Endothelial cell of umbilical vein (primary cell): Measurements from ENCODE around the gene PHF2. TPM values are rescaled to one million over a fixed set of nuclear protein-coding genes. Genes with fewer than 3 reads are reported as not detected.

Source experiments
- BruUV-seq: library from RNA; stranded (reverse); fragments of 400-500 nt; replicated peaks from 2 replicates; lab custom pipeline; 2021; lab: Mats Ljungman, UMichigan
- CTCF ChIA-PET: fragments of 300-600, 350-600 bp; sonication (Branson Sonifier 250); formaldehyde crosslinking; loops from one replicate; lab custom pipeline; 2021; ENCODE audit warnings: antibody characterized with exemption, inconsistent platforms; lab: Charles Lee
- POLR2A ChIA-PET: fragments of 300-600, 350-600 bp; sonication (Branson Sonifier 250); formaldehyde crosslinking; loops from one replicate; lab custom pipeline; 2021; ENCODE audit warnings: antibody characterized with exemption, inconsistent platforms; lab: Charles Lee
- DNase-seq: peaks from one replicate; pipeline ENCODE4 v3.0.0-alpha.2; 2011; ENCODE audit warnings: low read depth, low spot score
- FAIRE-seq: peaks from 2 replicates; lab custom pipeline; 2011; peaks lifted over from hg19 to GRCh38; lab: Jason Lieb, UNC
- H2AFZ ChIP-seq: 2 replicates; pipeline ENCODE4 v1.6.0; 2012; ENCODE audit warnings: low read depth, low read length, control low read depth, inconsistent platforms
- H3K27ac ChIP-seq: 2 replicates; pipeline ENCODE4 v1.5.1; 2011; ENCODE audit warnings: low read depth, mild to moderate bottlenecking, control low read depth, low read length, moderate library complexity; ENCODE audit not compliant: insufficient read depth
- H3K27me3 ChIP-seq, 2 experiments: 2 replicates each; pipeline versions ENCODE4 v1.6.0 to v1.6.1; 2011; ENCODE audit warnings: low read length in 2 of 2, mixed read lengths in 1 of 2; ENCODE audit not compliant: control insufficient read depth in 2 of 2, insufficient read depth in 2 of 2
- H3K36me3 ChIP-seq, 2 experiments: 2 replicates in 1 of 2; 3 replicates in 1 of 2; pipeline ENCODE4 v1.5.1; 2011; ENCODE audit warnings: low read length in 2 of 2, mild to moderate bottlenecking in 1 of 2, moderate library complexity in 1 of 2; ENCODE audit not compliant: control insufficient read depth in 2 of 2, insufficient read depth in 2 of 2; ENCODE audit errors: extremely low read depth in 1 of 2
- H3K4me1 ChIP-seq: 3 replicates; pipeline ENCODE4 v1.5.1; 2011; ENCODE audit warnings: mild to moderate bottlenecking, low read length; ENCODE audit not compliant: control insufficient read depth, insufficient read depth; ENCODE audit errors: extremely low read depth
- H3K4me2 ChIP-seq: 2 replicates; pipeline ENCODE4 v1.6.1; 2011; ENCODE audit warnings: low read length, control low read depth, mixed read lengths; ENCODE audit not compliant: insufficient read depth
- H3K4me3 ChIP-seq, 3 experiments: fragments of 200-600 bp in 1 of 3; sonication (generic), shearing (Covaris generic) in 1 of 3; replicated peaks in 1 of 3; 2 replicates each; pipeline ENCODE4 v1.5.1; 2011 to 2016; ENCODE audit warnings: control low read depth in 3 of 3, low read length in 3 of 3, mild to moderate bottlenecking in 2 of 3, inconsistent platforms in 1 of 3, low read depth in 1 of 3, moderate library complexity in 1 of 3; ENCODE audit not compliant: insufficient read depth in 1 of 3
- H3K79me2 ChIP-seq: 2 replicates; pipeline ENCODE4 v1.6.0; 2012; ENCODE audit warnings: low read length, inconsistent platforms; ENCODE audit not compliant: control insufficient read depth, insufficient read depth
- H3K9ac ChIP-seq: replicated peaks from 2 replicates; pipeline ENCODE3; 2011; ENCODE audit warnings: low read length, control low read depth; ENCODE audit not compliant: insufficient read depth; ENCODE audit errors: extremely low read depth
- H3K9me1 ChIP-seq: replicated peaks from 3 replicates; pipeline ENCODE4 v1.6.0; 2011; ENCODE audit warnings: mild to moderate bottlenecking, low read length; ENCODE audit not compliant: control insufficient read depth, insufficient read depth; ENCODE audit errors: extremely low read depth
- H3K9me3 ChIP-seq: replicated peaks from 2 replicates; pipeline ENCODE4 v1.5.1; 2012; ENCODE audit warnings: low read length, inconsistent platforms; ENCODE audit not compliant: control insufficient read depth, insufficient read depth
- H4K20me1 ChIP-seq: replicated peaks from 2 replicates; pipeline ENCODE3; 2011; ENCODE audit warnings: mild to moderate bottlenecking, low read length; ENCODE audit not compliant: control insufficient read depth, insufficient read depth; ENCODE audit errors: extremely low read depth
- JUN ChIP-seq: IDR thresholded peaks from 2 replicates; pipeline ENCODE4 v1.6.1; 2011; ENCODE audit warnings: borderline replicate concordance, low read depth; ENCODE audit not compliant: insufficient read length, insufficient read depth
- MYC ChIP-seq: IDR thresholded peaks from one replicate; pipeline ENCODE4 v1.6.1; 2011; ENCODE audit warnings: mild to moderate bottlenecking, low read depth, low read length
- POLR2A ChIP-seq: IDR thresholded peaks from 2 replicates; pipeline ENCODE4 v1.6.1; 2012; ENCODE audit warnings: low read depth, mild to moderate bottlenecking, control low read depth, low read length
- dilution Hi-C: fragments of 300-500 bp; cut with MboI; formaldehyde crosslinking; loops from one replicate; pipeline ENCODE4 v1.15.0; 2019; ENCODE audit warnings: low sequenced_read_pairs; ENCODE audit not compliant: extremely low pct_ligation_motif_present
- intact Hi-C: fragments of 100-400 bp; cut with micrococcal nuclease; formaldehyde crosslinking; loops from one replicate; pipeline ENCODE4 v1.10.0; 2022
- polyA plus RNA-seq, 4 experiments: library from polyadenylated mRNA; depleted of rRNA in 3 of 4; stranded (reverse) in 3 of 4; unstranded in 1 of 4; fragments of >200 nt; gene quantifications; 2 replicates each; pipeline versions ENCODE4 v1.2.1 to v1.2.3, GENCODE V29; 2011 to 2012; ENCODE audit warnings: missing spikeins in 1 of 4
- total RNA-seq: library from RNA; stranded (reverse); gene quantifications from 2 replicates; pipeline ENCODE4 v1.2.3, GENCODE V29; 2021
- TF ChIP-seq, protein P1 (sequence below), 2 donors: IDR thresholded peaks; 1 replicate in 1 of 2; 2 replicates in 1 of 2; pipeline ENCODE4 v1.5.1; 2011; ENCODE audit warnings: low read length in 2 of 2, mild to moderate bottlenecking in 2 of 2, moderate library complexity in 2 of 2, control low read depth in 1 of 2, inconsistent platforms in 1 of 2, low read depth in 1 of 2; ENCODE audit not compliant: insufficient read depth in 1 of 2; ENCODE audit errors: extremely low read depth in 1 of 2
- TF ChIP-seq, protein P2 (sequence below): IDR thresholded peaks from 2 replicates; pipeline ENCODE4 v1.6.1; 2011; ENCODE audit not compliant: insufficient read depth, insufficient read length

The PHF2 gene
- total and polyA plus RNA-seq, 2 donors (not counting 3 experiments of a cell fraction or from before 2014, with no cell fraction given) = 9.8 to 22.5 TPM

DNA sequence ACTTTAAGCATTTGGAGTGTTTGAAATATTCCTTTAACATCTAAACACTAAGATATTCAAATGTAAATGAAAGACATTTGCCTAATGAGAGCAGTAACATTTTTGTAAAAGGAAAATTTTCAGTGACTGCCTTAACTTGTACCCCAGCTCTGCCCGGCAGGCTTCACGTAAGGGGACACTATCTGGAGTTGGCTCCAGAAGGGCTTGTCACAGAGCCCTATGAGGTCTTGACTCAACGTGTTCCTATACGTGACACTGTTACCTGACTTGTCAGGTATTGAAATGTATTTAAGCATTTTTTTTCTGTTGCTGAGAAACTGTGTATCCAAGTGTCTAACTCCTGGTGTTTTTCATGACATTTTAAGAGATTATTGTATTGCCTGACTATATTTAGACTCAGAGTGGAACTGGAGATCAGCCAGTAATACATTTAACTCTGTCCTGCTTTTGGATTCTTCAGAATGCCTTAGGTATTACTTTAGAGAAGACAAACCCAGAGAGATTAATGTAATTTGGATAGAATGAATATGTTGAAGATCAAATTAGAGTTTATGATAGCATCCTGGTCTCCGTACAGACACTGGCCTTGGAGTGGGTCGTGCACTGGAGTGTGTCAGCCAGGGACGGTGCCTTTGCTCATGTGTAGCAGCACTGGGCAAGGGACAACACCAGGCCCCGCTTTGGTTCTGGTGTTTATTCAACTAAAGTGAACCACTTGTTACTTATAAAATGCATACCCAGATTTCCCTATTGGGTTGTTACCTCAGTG is 34.6 kb upstream of the PHF2 start:
- Histone ChIP-seq H3K27me3 (no peaks in the 10 kb centered on the region), H3K36me3 (peaks cover 7 to 24% of the 10 kb centered on the region in 2 experiments), H3K79me2 (peaks cover 16% of the 10 kb centered on the region), H2AFZ (no peak overlapping the region), H3K4me1 (no peaks in the 10 kb centered on the region), H3K27ac (no peak overlapping the region), H4K20me1 (no peaks in the 10 kb centered on the region), H3K9ac (no peak overlapping the region), H3K4me3 (no peak overlapping the region), H3K9me1 (no peaks in the 10 kb centered on the region), H3K4me2 (no peak overlapping the region), H3K9me3 (no peaks in the 10 kb centered on the region)
- POLR2A ChIA-PET = no interaction called here
- intact Hi-C loops = no loop called here
- TF ChIP-seq, protein P1, sequence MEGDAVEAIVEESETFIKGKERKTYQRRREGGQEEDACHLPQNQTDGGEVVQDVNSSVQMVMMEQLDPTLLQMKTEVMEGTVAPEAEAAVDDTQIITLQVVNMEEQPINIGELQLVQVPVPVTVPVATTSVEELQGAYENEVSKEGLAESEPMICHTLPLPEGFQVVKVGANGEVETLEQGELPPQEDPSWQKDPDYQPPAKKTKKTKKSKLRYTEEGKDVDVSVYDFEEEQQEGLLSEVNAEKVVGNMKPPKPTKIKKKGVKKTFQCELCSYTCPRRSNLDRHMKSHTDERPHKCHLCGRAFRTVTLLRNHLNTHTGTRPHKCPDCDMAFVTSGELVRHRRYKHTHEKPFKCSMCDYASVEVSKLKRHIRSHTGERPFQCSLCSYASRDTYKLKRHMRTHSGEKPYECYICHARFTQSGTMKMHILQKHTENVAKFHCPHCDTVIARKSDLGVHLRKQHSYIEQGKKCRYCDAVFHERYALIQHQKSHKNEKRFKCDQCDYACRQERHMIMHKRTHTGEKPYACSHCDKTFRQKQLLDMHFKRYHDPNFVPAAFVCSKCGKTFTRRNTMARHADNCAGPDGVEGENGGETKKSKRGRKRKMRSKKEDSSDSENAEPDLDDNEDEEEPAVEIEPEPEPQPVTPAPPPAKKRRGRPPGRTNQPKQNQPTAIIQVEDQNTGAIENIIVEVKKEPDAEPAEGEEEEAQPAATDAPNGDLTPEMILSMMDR (IDR thresholded peaks at IDR 0.05; ENCODE audit: extremely low read depth in 1 of 2, insufficient read depth in 1 of 2, low read depth in 1 of 2, low read length in 2 of 2) = no peak
- TF ChIP-seq MYC = no peak
- TF ChIP-seq, protein P2, sequence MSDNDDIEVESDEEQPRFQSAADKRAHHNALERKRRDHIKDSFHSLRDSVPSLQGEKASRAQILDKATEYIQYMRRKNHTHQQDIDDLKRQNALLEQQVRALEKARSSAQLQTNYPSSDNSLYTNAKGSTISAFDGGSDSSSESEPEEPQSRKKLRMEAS = no peak
- no peak for TF ChIP-seq POLR2A
- TF ChIP-seq JUN = no peak
- FAIRE-seq (no peak), DNase-seq (no peak)
- dilution Hi-C loops = no loop called here
- BruUV-seq = no TSS peak
- CTCF ChIA-PET = interaction anchor here (1.7 kb wide), 1 partner anchor 24 kb away, joined by 4 read pairs; no protein-coding TSS in a partner anchor
